Peyer's patch (tissue), 4 donors: ENCODE measurements around the gene TMEM9B. TPM values are rescaled to one million over a fixed set of nuclear protein-coding genes. Genes with fewer than 3 reads are reported as not detected.

ENCODE experiments used
- DNase-seq, 3 donors: peaks; one replicate each; pipeline ENCODE4 v3.0.0-alpha.2; 2017 to 2019
- H3K27ac ChIP-seq, 4 donors: fragments of 200-600 bp; sonication (generic); one replicate each; pipeline ENCODE4 v1.5.1; 2016 to 2019
- H3K27me3 ChIP-seq, 2 donors: fragments of 200-600 bp; sonication (generic); one replicate each; pipeline ENCODE4 v1.5.1; 2019
- H3K36me3 ChIP-seq, 3 donors: fragments of 200-600 bp; sonication (generic); one replicate each; pipeline ENCODE4 v1.5.1; 2016 to 2019
- H3K4me1 ChIP-seq, 4 donors: fragments of 200-600 bp; sonication (generic); one replicate each; pipeline ENCODE4 v1.5.1; 2016 to 2019
- H3K4me3 ChIP-seq, 4 donors: fragments of 200-600 bp; sonication (generic); 1 replicate in 3 of 4; 2 replicates in 1 of 4; pipeline ENCODE4 v1.5.1; 2016 to 2019; ENCODE audit warnings: mild to moderate bottlenecking in 1 of 4
- H3K9me3 ChIP-seq, 4 donors: fragments of 200-600 bp; sonication (generic); one replicate each; pipeline ENCODE4 v1.5.1; 2016 to 2019; ENCODE audit warnings: mild to moderate bottlenecking in 1 of 4
- POLR2A ChIP-seq, 2 donors: fragments of 450-650 bp; IDR thresholded peaks; one replicate each; pipeline ENCODE4 v1.5.1; 2017; ENCODE audit warnings: antibody characterized with exemption in 2 of 2, mild to moderate bottlenecking in 2 of 2, moderate library complexity in 2 of 2
- total RNA-seq, 4 donors: library from RNA; depleted of rRNA; stranded (reverse); fragments of >200 nt; gene quantifications; one replicate each; pipeline ENCODE4 v1.1.0, GENCODE V29; 2016
- TF ChIP-seq, protein P1 (sequence below), 6 experiments: fragments of 450-650 bp in 4 of 6; fragments of 200-600 bp in 2 of 6; sonication (generic) in 1 of 6; IDR thresholded peaks; one replicate each; pipeline ENCODE4 v1.5.1; 2017 to 2019; ENCODE audit warnings: antibody characterized with exemption in 6 of 6, mild to moderate bottlenecking in 3 of 6, moderate library complexity in 1 of 6

Gene TMEM9B
- total RNA-seq, 4 donors from 2014 or later = 23.1 to 84.2 (median 53.6) TPM

DNA sequence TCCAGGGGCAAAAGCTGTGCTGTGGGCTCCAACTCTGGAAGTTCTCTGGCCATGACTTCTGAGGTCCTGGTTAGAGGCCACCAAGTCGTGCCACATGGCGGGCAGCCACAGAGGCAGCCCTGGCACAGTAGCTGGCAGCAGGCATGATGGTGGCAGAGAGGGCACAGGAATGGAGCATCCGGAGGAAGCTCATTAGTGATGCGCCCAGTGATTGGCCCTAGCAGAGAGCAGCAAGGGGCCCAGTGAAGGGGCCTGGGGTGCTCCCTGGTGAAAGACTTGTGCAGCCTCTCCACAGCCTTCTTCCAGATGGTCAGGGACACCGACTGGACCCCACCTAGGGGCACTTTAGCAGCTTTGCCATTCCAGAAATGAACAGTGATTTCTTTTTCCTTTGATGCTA lies 38.5 kb downstream of the TMEM9B start:
- Histone ChIP-seq H3K27me3 (no peaks in the 10 kb centered on the region), H3K27ac (no peak overlapping the region), H3K36me3 (peaks cover 0 to 24% (median 0%) of the 10 kb centered on the region in 3 donors), H3K4me3 (no peak overlapping the region), H3K4me1 (no peaks in the 10 kb centered on the region), H3K9me3 (no peaks in the 10 kb centered on the region)
- no peak for DNase-seq
- TF ChIP-seq, protein P1, sequence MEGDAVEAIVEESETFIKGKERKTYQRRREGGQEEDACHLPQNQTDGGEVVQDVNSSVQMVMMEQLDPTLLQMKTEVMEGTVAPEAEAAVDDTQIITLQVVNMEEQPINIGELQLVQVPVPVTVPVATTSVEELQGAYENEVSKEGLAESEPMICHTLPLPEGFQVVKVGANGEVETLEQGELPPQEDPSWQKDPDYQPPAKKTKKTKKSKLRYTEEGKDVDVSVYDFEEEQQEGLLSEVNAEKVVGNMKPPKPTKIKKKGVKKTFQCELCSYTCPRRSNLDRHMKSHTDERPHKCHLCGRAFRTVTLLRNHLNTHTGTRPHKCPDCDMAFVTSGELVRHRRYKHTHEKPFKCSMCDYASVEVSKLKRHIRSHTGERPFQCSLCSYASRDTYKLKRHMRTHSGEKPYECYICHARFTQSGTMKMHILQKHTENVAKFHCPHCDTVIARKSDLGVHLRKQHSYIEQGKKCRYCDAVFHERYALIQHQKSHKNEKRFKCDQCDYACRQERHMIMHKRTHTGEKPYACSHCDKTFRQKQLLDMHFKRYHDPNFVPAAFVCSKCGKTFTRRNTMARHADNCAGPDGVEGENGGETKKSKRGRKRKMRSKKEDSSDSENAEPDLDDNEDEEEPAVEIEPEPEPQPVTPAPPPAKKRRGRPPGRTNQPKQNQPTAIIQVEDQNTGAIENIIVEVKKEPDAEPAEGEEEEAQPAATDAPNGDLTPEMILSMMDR (IDR thresholded peaks at IDR 0.05) = no peak
- TF ChIP-seq POLR2A (IDR thresholded peaks at IDR 0.05) = no peak

- TF ChIP-seq, protein P1 (IDR thresholded peaks at IDR 0.05) = no peak
- TF ChIP-seq POLR2A (IDR thresholded peaks at IDR 0.05) = no peak
- Histone ChIP-seq H3K4me3 (no peak overlapping the region), H3K27ac (no peak overlapping the region), H3K27me3 (no peaks in the 10 kb centered on the region), H3K9me3 (no peaks in the 10 kb centered on the region), H3K4me1 (no peaks in the 10 kb centered on the region), H3K36me3 (peaks cover 0 to 52% (median 0%) of the 10 kb centered on the region in 3 donors)
- no peak for DNase-seq
These were observed 41.6 kb downstream of the TMEM9B start for GRCh38 chr11:8922691-8923090.

DNA sequence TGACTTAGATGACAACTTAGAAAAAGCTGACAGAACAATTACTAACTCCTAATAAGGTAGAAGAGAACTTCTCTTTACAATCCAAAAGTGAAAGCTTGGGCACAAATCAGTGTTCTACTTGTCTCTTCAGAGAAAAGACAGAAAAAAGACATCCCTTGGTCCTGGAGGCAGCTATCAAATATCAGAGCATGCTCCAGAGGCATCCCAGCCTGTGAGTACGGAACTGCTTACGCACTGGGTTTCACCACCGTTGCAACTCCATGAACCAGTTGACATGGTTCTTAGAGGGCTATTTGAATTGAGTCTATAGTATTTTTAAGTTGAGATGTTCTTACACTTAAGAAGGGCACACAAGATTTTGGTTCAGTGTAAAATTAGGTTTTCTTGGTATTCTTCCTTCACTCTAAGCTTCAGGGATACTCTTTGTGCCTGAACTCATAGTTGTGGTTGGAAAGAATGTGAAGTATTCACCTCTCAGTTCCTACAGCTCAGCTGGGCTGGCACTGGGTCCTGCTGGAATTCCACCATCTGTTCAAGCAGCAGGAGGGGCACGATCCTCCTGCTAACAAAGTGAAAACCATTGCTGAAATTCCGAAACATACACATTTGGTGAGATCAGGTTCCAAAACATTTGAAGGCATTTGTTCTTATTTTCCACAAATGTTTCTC lies 47.0 kb downstream of the TMEM9B start:
- DNase-seq = no peak
- Histone ChIP-seq H3K9me3 (no peaks in the 10 kb centered on the region), H3K4me1 (peaks cover 0 to 18% (median 0%) of the 10 kb centered on the region in 4 donors), H3K27ac (peak overlapping the region in 1 of 4 donors; percentile 55), H3K27me3 (no peaks in the 10 kb centered on the region), H3K4me3 (no peak overlapping the region), H3K36me3 (peaks cover 0 to 50% (median 0%) of the 10 kb centered on the region in 3 donors)
- TF ChIP-seq, protein P1 (IDR thresholded peaks at IDR 0.05) = no peak
- TF ChIP-seq POLR2A (IDR thresholded peaks at IDR 0.05) = no peak

GRCh38 chr11:8914661-8915018 lies 49.6 kb downstream of the TMEM9B start:
- peak overlapping the region; percentile 17 to 66 (median 34) for H3K27ac ChIP-seq
- no peaks in the 10 kb centered on the region for H3K27me3 ChIP-seq
- no peak for TF ChIP-seq POLR2A (IDR thresholded peaks at IDR 0.05)
- TF ChIP-seq, protein P1 (IDR thresholded peaks at IDR 0.05) = no peak
- DNase-seq = no peak
- peaks cover 0 to 24% (median 0%) of the 10 kb centered on the region in 3 donors for H3K36me3 ChIP-seq
- no peak overlapping the region for H3K4me3 ChIP-seq
- peaks cover 0 to 30% (median 0%) of the 10 kb centered on the region in 4 donors for H3K4me1 ChIP-seq
- H3K9me3 ChIP-seq = no peaks in the 10 kb centered on the region

DNA sequence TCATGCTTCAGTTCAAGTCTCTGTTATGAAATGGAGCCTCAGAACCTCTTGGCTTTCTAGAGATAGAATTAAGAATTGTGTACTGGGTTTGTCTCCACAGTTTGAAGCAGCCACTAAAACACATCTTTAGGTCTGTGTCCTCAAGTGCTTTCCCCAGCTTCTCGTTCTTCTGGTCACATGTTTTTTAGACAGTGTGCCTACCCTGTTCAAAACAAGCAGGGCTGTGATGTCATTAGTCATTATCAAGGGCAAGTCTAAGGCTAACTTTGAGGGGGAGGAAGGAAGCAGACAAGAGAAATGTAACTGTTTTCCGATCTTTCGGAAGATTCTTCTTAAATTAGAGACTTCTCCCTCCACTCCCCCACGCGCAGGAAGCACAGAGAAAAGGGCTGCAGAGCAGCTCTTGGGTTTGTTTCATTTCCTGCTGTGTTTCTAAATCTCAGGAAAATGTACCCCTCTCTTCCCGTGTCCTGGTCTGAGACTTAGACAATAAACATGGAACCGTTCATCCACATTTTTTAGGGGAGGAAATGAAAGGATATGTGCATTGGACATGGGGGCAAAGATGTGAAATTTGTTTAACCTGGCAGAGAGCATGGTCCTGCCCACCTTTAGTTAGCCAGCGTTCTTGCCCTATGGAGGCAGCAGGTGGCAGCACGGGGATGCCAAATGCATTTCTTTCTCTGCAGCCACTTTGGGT lies 50.1 kb downstream of the TMEM9B start:
- Histone ChIP-seq H3K4me3 (peak overlapping the region in 1 of 4 donors; percentile 17), H3K27me3 (no peaks in the 10 kb centered on the region), H3K36me3 (peaks cover 0 to 18% (median 0%) of the 10 kb centered on the region in 3 donors), H3K27ac (peak overlapping the region; percentile 17 to 66 (median 34)), H3K9me3 (no peaks in the 10 kb centered on the region), H3K4me1 (peaks cover 0 to 30% (median 0%) of the 10 kb centered on the region in 4 donors)
- TF ChIP-seq, protein P1 (IDR thresholded peaks at IDR 0.05) = peak; percentile 8 to 53 (median 34)
- TF ChIP-seq POLR2A (IDR thresholded peaks at IDR 0.05) = no peak
- DNase-seq = peak in 2 of 3 donors; percentile 32 to 55
